T-cell (primary cell): ENCODE data around the gene LRRN4. TPM values are rescaled to one million over a fixed set of nuclear protein-coding genes. Genes with fewer than 3 reads are reported as not detected.
"Not testable (repeated sequence)": the region's sequence is repeated elsewhere in the genome, so short reads cannot be mapped to it uniquely, and the experiment has no call there.

Experiments
- ATAC-seq, 4 experiments: fragments of 200-7000 bp in 3 of 4; fragments of 150-1000 bp in 1 of 4; cut with Tn5 transposase; replicated peaks in 1 of 4; 1 replicate in 3 of 4; 2 replicates in 1 of 4; pipeline ENCODE4 v1.10.0; 2021; ENCODE audit warnings: moderate library complexity in 3 of 4, mild to moderate bottlenecking in 2 of 4, moderate number of reproducible peaks in 1 of 4
- CTCF ChIA-PET, 2 donors: fragments of 300-600 bp; sonication (Branson Sonifier 250); formaldehyde crosslinking; loops; one replicate each; lab custom pipeline; 2022; ENCODE audit warnings: antibody characterized with exemption in 2 of 2; lab: Charles Lee
- POLR2A ChIA-PET, 2 donors: fragments of 300-600 bp; sonication (Branson Sonifier 250); formaldehyde crosslinking; loops; one replicate each; lab custom pipeline; 2022; ENCODE audit warnings: antibody characterized with exemption in 2 of 2; lab: Charles Lee
- DNase-seq, 35 experiments: peaks; one replicate each; pipeline versions ENCODE4 v3.0.0 to v3.0.0-alpha.2; 2013 to 2023
- H3K27ac ChIP-seq: one replicate; pipeline ENCODE4 v1.5.1; 2013; ENCODE audit warnings: low read length
- H3K27me3 ChIP-seq, 2 experiments: replicated peaks in 1 of 2; 1 replicate in 1 of 2; 2 replicates in 1 of 2; pipeline versions ENCODE4 v1.6.1 to v1.7.0; 2013; ENCODE audit warnings: low read length in 1 of 2, mixed read lengths in 1 of 2; ENCODE audit not compliant: control insufficient read depth in 2 of 2, insufficient read depth in 2 of 2; ENCODE audit errors: extremely low read depth in 1 of 2
- H3K36me3 ChIP-seq, 2 donors: 1 replicate in 1 of 2; 2 replicates in 1 of 2; pipeline versions ENCODE4 v1.6.1 to v1.7.0; 2013; ENCODE audit warnings: low read length in 1 of 2; ENCODE audit not compliant: control insufficient read depth in 2 of 2, insufficient read depth in 1 of 2; ENCODE audit errors: extremely low read depth in 1 of 2
- H3K4me1 ChIP-seq, 2 experiments: 1 replicate in 1 of 2; 2 replicates in 1 of 2; pipeline versions ENCODE4 v1.6.1 to v1.7.0; 2013; ENCODE audit warnings: low read length in 2 of 2, mixed read lengths in 1 of 2; ENCODE audit not compliant: insufficient read depth in 2 of 2, control insufficient read depth in 1 of 2; ENCODE audit errors: extremely low read depth in 1 of 2
- H3K4me3 ChIP-seq, 2 donors: 1 replicate in 1 of 2; 2 replicates in 1 of 2; pipeline versions ENCODE4 v1.5.1 to v1.7.0; 2013; ENCODE audit warnings: mild to moderate bottlenecking in 2 of 2, low read length in 1 of 2, moderate library complexity in 1 of 2; ENCODE audit not compliant: control insufficient read depth in 1 of 2; ENCODE audit errors: extremely low read depth in 1 of 2
- H3K9me3 ChIP-seq: 2 replicates; pipeline ENCODE4 v1.7.0; 2013
- H3K27ac Mint-ChIP-seq, 2 donors: one replicate each; pipeline ENCODE4 v1.8.0; 2020 to 2021; ENCODE audit warnings: mild to moderate bottlenecking in 2 of 2, mixed read lengths in 2 of 2
- H3K27me3 Mint-ChIP-seq, 2 donors: one replicate each; pipeline ENCODE4 v1.8.0; 2021 to 2022; ENCODE audit warnings: mixed read lengths in 2 of 2
- H3K36me3 Mint-ChIP-seq: one replicate; pipeline ENCODE4 v1.8.0; 2021; ENCODE audit warnings: mixed read lengths
- H3K4me1 Mint-ChIP-seq, 3 donors: one replicate each; pipeline ENCODE4 v1.8.0; 2020 to 2022; ENCODE audit warnings: mixed read lengths in 3 of 3, mild to moderate bottlenecking in 1 of 3
- H3K4me3 Mint-ChIP-seq, 3 donors: one replicate each; pipeline ENCODE4 v1.8.0; 2020 to 2022; ENCODE audit warnings: mild to moderate bottlenecking in 3 of 3, mixed read lengths in 3 of 3, moderate library complexity in 3 of 3
- H3K9me3 Mint-ChIP-seq, 3 donors: one replicate each; pipeline ENCODE4 v1.8.0; 2020 to 2022; ENCODE audit warnings: mixed read lengths in 3 of 3
- WGBS: methylation state at CpG from one replicate; pipeline ENCODE4 v1.1.5; 2013; ENCODE audit warnings: missing lambda C conversion rate; ENCODE audit not compliant: insufficient coverage; 5-methylcytosine and 5-hydroxymethylcytosine counted together
- total RNA-seq, 35 experiments: library from RNA in 6 of 35; stranded (reverse) in 6 of 35; fragments of 120-200 nt in 1 of 35; gene quantifications; one replicate each; pipeline versions ENCODE4 v1.2.1 to v1.2.4 and lab custom pipeline; 2013 to 2026

The LRRN4 gene
- total RNA-seq, 5 donors from 2014 or later (not counting 1 experiment from before 2014, with no cell fraction given) = 0.09 TPM; not detected in 3

- DNase-seq, H3K9me3 Mint-ChIP-seq, POLR2A ChIA-PET, H3K27ac ChIP-seq, H3K4me3 ChIP-seq, H3K27ac Mint-ChIP-seq, H3K27me3 ChIP-seq, H3K4me1 ChIP-seq, H3K4me3 Mint-ChIP-seq, H3K9me3 ChIP-seq, H3K27me3 Mint-ChIP-seq, CTCF ChIA-PET, ATAC-seq: not testable (repeated sequence)
- Mint-ChIP-seq H3K36me3 (peaks cover 41% of the 10 kb centered on the region), H3K4me1 (peaks cover 25 to 27% (median 27%) of the 10 kb centered on the region in 3 donors)
- WGBS = no CpG with 5 or more reads among the region's 8 CpGs
- H3K36me3 ChIP-seq = peaks cover 6 to 44% of the 10 kb centered on the region in 2 donors
Measured at GRCh38 chr20:6032907-6033306, 21.0 kb downstream of the LRRN4 start.

- Histone ChIP-seq H3K27me3 (no peaks in the 10 kb centered on the region), H3K27ac (no peak overlapping the region), H3K36me3 (peaks cover 4 to 26% of the 10 kb centered on the region in 2 donors), H3K9me3 (no peaks in the 10 kb centered on the region), H3K4me1 (peaks cover 7 to 14% of the 10 kb centered on the region in 2 experiments), H3K4me3 (peak overlapping the region in 1 of 2 donors; percentile 36)
- peak overlapping the region; percentile 65 to 72 for H3K27ac Mint-ChIP-seq
- no peaks in the 10 kb centered on the region for H3K27me3 Mint-ChIP-seq
- peaks cover 39% of the 10 kb centered on the region for H3K36me3 Mint-ChIP-seq
- peak; percentile 70 to 91 (median 80) for ATAC-seq
- POLR2A ChIA-PET = no interaction called here
- DNase-seq = peak in 1 of 35 experiments; percentile 34
- WGBS = no CpG with 5 or more reads among the region's 6 CpGs
- CTCF ChIA-PET = interaction anchor here (0.6 kb wide), 2 partner anchors 461 to 502 kb away, joined by 3 read pairs; no protein-coding TSS in a partner anchor
- H3K4me1 Mint-ChIP-seq = peaks cover 33 to 40% (median 40%) of the 10 kb centered on the region in 3 donors
- no peaks in the 10 kb centered on the region for H3K9me3 Mint-ChIP-seq
- peak overlapping the region; percentile 13 to 41 (median 21) for H3K4me3 Mint-ChIP-seq
Measured at GRCh38 chr20:6030453-6031080, 23.3 kb downstream of the LRRN4 start.

GRCh38 chr20:6029538-6029937 lies 24.3 kb downstream of the LRRN4 start:
- CTCF ChIA-PET = interaction anchor here in 1 of 2 donors (0.5 to 0.7 kb wide), 2 partner anchors 90 to 244 kb away, joined by 5 read pairs; no protein-coding TSS in a partner anchor
- POLR2A ChIA-PET = interaction anchor here (0.6 to 0.7 kb wide), 2 partner anchors 100 to 315 kb away, joined by 3 to 11 read pairs; no protein-coding TSS in a partner anchor
- peaks cover 42% of the 10 kb centered on the region for H3K36me3 Mint-ChIP-seq
- Histone ChIP-seq H3K4me1 (peaks cover 7 to 14% of the 10 kb centered on the region in 2 experiments), H3K9me3 (no peaks in the 10 kb centered on the region), H3K4me3 (no peak overlapping the region), H3K27ac (no peak overlapping the region), H3K27me3 (no peaks in the 10 kb centered on the region), H3K36me3 (peaks cover 4 to 24% of the 10 kb centered on the region in 2 donors)
- no peak for DNase-seq
- peaks cover 0 to 3% (median 0%) of the 10 kb centered on the region in 3 donors for H3K9me3 Mint-ChIP-seq
- H3K27ac Mint-ChIP-seq = peak overlapping the region in 1 of 2 donors; percentile 8
- H3K4me1 Mint-ChIP-seq = peaks cover 33 to 42% (median 42%) of the 10 kb centered on the region in 3 donors
- 87% methylated on average over 4 of the region's 6 CpGs for WGBS
- no peak overlapping the region for H3K4me3 Mint-ChIP-seq
- ATAC-seq = no peak
- no peaks in the 10 kb centered on the region for H3K27me3 Mint-ChIP-seq

DNA sequence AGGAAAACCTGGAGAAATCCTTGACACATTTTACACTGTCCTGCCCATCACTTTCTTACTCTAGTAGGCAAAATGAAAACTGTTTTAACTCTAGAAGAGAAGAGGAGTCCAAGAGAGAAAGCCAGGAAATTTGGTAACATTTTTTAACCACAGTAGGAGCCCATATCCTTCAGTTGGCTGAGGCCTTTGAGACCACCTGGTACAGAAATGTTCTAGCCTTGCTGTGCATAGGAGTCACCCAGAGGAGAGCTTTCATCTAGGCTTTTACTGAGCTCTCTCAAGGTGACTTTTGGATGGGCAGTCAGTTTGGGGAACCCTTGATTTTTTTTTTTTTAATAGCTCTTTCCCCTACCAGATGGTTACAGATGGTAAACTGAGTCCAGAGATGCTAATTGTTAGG lies 25.0 kb downstream of the LRRN4 start:
- CTCF ChIA-PET = interaction anchor here in 1 of 2 donors (0.5 kb wide), 1 partner anchor 243 kb away, joined by 5 read pairs; no protein-coding TSS in a partner anchor
- Mint-ChIP-seq H3K27me3 (no peaks in the 10 kb centered on the region), H3K36me3 (peaks cover 42% of the 10 kb centered on the region)

GRCh38 chr20:6026051-6026450 lies 27.8 kb downstream of the LRRN4 start:
- no peaks in the 10 kb centered on the region for H3K9me3 ChIP-seq
- ChIA-PET CTCF (no interaction called here), POLR2A (interaction anchor here in 1 of 2 donors (0.6 kb wide), 1 partner anchor 13 kb away, joined by 4 read pairs; no protein-coding TSS in a partner anchor)
- H3K4me1 ChIP-seq = peaks cover 7 to 11% of the 10 kb centered on the region in 2 experiments
- H3K9me3 Mint-ChIP-seq = peaks cover 0 to 6% (median 0%) of the 10 kb centered on the region in 3 donors
- peaks cover 29 to 44% (median 40%) of the 10 kb centered on the region in 3 donors for H3K4me1 Mint-ChIP-seq
- no peak overlapping the region for H3K4me3 Mint-ChIP-seq
- no peak overlapping the region for H3K27ac ChIP-seq
- ATAC-seq (peak; percentile 34 to 56 (median 42)), DNase-seq (peak in 1 of 35 experiments; percentile 8)
- H3K36me3 Mint-ChIP-seq = peaks cover 50% of the 10 kb centered on the region
- H3K4me3 ChIP-seq = no peak overlapping the region
- peaks cover 7 to 23% of the 10 kb centered on the region in 2 donors for H3K36me3 ChIP-seq
- WGBS = no CpG with 5 or more reads among the region's 3 CpGs
- H3K27me3 ChIP-seq = no peaks in the 10 kb centered on the region
- H3K27me3 Mint-ChIP-seq = no peaks in the 10 kb centered on the region
- H3K27ac Mint-ChIP-seq = peak overlapping the region in 1 of 2 donors; percentile 1

More for the DNA sequence above, 25.0 kb downstream of the LRRN4 start:
- Histone ChIP-seq H3K4me3 (no peak overlapping the region), H3K27me3 (no peaks in the 10 kb centered on the region), H3K27ac (no peak overlapping the region), H3K4me1 (peaks cover 7 to 14% of the 10 kb centered on the region in 2 experiments), H3K9me3 (no peaks in the 10 kb centered on the region), H3K36me3 (peaks cover 6 to 27% of the 10 kb centered on the region in 2 donors)
- no peak for DNase-seq
- Mint-ChIP-seq H3K4me1 (peaks cover 31 to 43% (median 41%) of the 10 kb centered on the region in 3 donors), H3K4me3 (no peak overlapping the region), H3K9me3 (peaks cover 0 to 6% (median 0%) of the 10 kb centered on the region in 3 donors), H3K27ac (no peak overlapping the region)
- POLR2A ChIA-PET = interaction anchor here in 1 of 2 donors (0.6 kb wide), 1 partner anchor 314 kb away, joined by 3 read pairs; no protein-coding TSS in a partner anchor
- no peak for ATAC-seq

DNA sequence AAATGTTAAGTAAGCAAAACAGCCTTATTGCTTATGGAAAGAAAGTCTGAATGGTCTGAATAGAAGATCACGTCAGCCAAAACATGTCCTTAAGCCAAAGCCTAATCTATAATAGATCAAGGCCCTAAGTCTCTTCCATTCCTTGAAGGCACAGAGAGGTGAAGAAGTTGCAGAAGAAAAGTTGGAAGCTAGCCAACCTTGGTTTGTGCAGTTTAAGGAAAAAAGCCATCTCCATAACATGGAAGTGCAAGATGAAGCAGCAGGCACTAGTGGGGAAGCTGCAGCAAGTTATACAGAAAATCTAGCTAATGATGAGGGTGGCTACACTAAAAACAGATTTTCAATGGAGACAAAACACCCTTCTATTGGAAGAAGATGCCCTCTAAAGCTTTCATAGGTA lies 29.1 kb downstream of the LRRN4 start:
- Mint-ChIP-seq H3K27ac (no peak overlapping the region), H3K36me3 (peaks cover 53% of the 10 kb centered on the region), H3K9me3 (peaks cover 0 to 6% (median 0%) of the 10 kb centered on the region in 3 donors), H3K27me3 (no peaks in the 10 kb centered on the region), H3K4me3 (no peak overlapping the region), H3K4me1 (peaks cover 23 to 37% (median 30%) of the 10 kb centered on the region in 3 donors)
- H3K27me3 ChIP-seq = no peaks in the 10 kb centered on the region
- ChIA-PET CTCF (interaction anchor here in 1 of 2 donors (0.6 kb wide), 1 partner anchor 458 kb away, joined by 4 read pairs; no protein-coding TSS in a partner anchor), POLR2A (no interaction called here)
- DNase-seq (no peak), ATAC-seq (no peak)
- H3K4me3 ChIP-seq = no peak overlapping the region
- H3K27ac ChIP-seq = no peak overlapping the region
- whole genome bisulfite sequencing = no CpG with 5 or more reads among the region's 1 CpG
- H3K4me1 ChIP-seq = peaks cover 4% of the 10 kb centered on the region in 2 experiments
- peaks cover 7 to 23% of the 10 kb centered on the region in 2 donors for H3K36me3 ChIP-seq
- no peaks in the 10 kb centered on the region for H3K9me3 ChIP-seq
